AG08395 (cell line): ENCODE results near the gene THADA.
"Not testable (repeated sequence)": the region's sequence is repeated elsewhere in the genome, so short reads cannot be mapped to it uniquely, and the experiment has no call there.

ENCODE experiments used
- DNase-seq: peaks from one replicate; pipeline ENCODE4 v3.0.0; 2012; ENCODE audit warnings: mixed read lengths, low spot score

The THADA gene

DNA sequence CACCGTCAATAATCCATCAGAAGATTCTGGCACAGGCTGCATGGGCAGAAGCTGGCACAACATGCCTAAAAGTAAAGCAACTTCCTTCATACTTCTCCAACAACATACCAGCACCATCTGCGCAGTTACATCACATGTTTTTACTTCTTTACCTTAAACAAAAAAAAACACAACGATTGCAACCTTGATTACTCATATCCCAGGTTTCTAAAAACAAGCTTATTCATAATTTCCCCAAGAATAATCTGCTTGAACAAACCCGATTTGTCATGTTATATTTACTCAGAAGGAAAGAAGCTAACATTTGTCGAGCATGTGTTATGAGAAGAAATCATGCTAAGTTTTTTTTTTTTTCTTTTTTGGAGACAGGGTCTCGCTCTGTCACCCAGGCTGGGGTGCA is 54.7 kb downstream of the THADA start:
- DNase-seq, result no peak

DNA sequence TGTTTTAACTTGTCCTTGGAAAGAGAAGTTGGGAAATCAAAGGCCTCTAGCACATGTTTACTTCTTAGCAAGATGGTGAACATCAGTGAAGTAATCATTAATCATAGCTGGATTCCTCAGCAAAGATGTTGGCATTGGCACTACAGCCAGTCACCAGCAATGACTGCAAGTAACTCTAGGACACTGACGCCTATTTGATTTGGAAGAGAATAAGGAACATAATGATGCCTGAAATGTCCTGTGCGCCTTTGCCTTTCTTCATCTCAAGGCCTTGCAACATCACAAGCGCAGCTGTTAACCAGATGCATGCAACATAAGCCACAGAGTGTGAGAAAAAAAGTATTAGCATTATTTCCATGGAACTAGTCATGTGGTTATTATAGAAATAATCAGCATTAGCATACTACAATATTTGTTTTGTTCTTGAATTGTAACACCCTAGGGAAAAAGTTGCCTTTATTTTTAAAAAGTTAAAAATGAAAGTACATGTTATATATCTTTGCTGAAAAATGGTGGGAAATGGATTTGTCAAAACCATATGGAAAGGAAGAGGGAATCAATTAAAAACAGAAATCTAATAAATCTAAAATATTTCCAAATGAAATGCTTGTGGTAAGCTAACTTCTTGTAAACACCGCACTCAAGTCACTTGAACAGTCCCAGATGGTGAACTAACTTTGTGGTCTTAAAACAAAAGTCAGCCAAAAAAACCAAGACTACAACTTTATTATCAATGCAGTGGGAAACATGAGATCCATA is 55.6 kb downstream of the THADA start:
- peak; percentile 76 for DNase-seq

DNA sequence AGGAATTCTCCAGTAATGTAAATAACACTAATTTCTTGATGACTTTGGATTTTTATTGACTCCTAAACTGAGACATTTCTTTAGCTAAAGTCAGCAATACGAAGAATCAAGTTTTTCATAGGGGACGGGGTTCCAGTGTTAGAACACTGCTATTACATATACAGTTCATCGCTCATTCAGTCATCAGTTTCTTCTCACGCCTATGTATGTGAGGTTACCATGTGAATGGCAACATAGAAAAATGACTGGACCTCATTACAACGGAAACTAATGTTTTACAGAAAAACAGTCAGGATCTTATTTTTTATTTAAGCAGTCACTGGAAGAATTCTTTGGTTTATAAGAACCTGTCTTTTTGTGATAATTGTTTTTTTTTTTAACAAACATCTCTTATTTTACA is 56.4 kb downstream of the THADA start:
- no peak for DNase-seq

DNA sequence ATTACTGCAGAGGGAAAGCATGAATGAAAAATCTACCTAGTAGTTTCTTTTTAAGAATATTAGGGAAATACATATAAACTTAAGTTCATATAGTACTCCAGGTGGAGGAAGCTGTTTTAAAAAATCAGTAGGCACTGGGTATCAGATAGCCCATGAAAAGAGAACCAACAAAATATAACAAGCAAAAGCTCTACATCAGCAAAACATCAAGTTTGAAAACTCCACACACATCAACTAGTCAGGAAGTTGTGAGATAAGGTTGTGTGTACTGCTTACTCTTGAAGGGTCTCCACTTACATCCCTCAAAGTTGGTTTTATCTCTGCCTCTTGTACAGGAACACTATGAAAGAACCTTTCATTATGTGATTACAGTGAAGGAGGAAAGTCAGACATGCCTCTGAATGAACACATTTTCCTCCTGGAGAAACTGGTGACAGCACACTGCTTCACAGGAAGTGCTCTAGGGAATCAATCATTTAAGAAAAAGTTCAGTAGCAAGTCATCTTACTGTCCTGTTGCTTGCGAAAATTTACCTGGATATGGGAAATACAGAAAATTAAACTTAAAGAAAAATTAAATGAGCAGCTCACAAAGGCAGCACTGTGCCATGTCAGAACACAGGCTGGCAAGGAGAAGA is 57.7 kb downstream of the THADA start:
- DNase-seq, result peak; percentile 6

DNA sequence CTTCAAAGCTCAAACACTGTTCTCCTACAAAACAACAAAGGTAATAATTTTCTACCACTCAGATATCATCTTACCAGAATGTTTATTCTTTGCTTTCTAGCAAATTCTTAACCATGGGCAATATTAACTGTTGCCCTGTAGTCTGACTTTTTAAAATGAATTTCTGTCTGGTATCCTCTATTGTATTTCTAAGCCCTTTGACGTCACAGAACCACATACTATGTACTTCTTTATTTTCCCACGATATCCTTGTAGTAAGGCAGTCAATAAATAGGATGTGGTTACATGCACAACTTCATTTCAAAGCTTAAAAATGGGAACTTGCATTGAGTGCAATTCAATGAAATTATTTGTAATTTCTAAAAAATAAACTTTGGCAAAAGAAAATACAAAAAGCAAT is 58.7 kb downstream of the THADA start:
- DNase-seq, result no peak

DNA sequence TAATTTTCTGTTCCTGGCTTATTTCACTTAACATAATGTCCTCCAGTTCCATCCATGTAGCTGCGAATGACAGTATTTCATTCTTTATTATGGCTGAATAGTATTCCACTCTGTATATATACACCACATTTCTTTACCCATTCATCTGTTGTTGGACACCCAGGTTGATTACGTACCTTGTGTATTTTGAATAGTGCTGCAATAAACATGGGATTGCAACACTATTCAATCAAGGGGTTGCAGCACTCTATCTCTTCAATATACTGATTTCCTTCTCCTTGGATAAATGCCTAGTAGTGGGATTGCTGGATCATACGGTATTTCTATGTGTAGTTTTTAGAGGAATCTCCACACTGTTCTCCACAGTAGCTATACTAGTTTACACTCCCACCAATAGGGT is 61.3 kb downstream of the THADA start:
- DNase-seq, result no peak

DNA sequence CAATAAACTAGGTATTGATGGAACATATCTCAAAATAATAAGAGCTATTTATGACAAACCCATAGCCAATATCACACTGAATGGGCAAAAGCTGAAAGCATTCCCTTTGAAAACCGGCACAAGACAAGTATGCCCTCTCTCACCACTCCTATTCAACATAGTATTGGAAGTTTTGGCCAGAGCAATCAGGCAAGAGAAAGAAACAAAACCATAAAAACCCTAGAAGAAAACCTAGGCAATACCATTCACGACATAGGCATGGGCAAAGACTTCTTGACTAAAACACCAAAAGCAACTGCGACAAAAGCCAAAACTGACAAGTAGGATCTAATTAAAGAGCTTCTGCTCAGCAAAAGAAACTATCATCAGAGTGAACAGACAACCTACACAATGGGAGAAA is 63.3 kb downstream of the THADA start:
- DNase-seq, result not testable (repeated sequence)

DNA sequence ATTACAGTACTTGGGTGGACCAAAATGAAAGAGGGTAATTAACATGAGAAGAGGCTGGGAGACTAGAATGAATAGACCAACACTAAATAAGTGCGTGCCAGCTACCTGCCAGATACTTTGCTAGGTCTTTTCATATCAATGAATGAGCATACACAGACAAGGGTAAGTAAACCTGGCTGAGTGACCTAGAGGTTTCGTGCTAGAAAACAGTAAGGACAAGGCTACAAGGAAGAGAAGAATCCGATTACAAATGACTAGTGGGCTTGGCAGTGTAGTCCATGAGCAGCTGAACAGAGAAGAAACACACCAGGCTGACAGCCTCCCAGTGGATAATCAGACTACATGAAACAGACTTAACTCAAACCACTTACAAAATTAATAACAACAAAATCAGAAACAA is 64.6 kb downstream of the THADA start:
- no peak for DNase-seq

DNA sequence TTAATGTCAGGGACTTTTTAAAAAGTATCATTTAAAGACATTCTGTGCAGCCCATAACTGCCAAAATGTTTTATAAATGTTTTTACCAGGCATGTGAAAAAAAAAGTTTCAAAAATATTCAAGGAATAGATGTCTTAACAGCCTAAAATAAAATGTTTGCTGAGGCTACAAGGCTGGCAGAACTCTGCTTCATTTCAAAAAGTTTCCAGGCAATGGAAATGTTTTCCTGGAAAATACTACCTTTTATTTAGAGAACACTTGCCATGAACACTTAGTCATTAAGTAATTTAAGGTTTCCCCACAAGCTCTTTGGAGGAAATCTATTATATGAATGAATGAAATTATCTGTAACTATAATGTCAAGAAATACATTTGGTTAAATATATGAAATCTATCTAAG is 68.8 kb downstream of the THADA start:
- DNase-seq, result no peak

DNA sequence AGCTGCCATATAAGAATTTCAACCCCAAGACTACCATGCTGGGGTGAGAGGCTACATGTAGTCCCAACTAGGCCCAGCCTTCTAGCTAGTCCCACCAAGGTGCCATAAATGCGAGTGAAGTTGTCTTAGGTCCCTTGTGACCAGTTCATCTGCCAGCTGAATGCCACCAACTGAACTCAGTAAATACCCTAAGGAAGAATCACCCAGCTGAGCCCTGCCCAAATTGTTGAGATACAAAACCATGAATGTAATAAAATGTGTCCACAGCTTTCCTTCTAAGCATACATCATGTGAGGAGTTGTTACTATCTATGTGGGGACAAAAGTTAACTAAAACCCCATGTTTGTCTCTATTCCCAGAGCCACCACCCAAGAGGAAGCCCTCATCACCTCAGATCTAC is 70.3 kb downstream of the THADA start:
- DNase-seq, result no peak

DNA sequence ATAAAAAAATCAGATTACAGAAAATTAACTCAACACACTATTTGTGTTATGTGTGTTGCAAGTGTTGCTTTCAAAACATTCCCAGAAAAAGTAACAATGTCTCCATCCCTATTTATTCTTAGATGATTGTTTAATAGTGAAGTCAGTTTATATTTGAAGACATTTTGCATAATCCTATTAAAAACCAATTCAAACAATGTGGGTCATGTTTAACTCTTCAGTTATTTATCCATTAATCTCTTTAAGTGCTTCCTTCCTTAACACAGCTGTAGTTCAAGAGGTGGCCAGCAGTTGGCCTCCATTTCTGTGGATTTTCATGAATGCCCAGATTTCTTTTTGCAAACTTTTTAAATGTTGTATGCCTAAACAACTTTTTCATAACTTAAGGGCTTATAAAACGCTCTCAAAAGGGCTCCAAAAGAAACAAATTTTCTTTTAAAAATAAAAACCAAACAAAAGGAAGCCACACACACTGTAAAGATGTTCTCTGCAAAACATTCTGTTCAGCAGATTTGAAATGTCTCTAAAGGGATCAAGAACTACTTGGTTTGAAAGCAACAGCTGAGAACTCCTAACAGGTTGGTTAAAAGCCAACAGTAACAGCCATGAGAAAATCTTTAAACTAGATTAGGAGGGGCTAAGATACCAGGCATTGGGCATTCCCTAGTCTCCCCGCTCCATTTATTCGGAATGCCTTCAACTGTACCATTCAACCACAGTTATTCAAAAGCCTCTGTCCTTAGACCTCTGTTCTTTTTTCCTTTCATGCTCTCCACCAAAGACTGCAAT is 71.5 kb downstream of the THADA start:
- no peak for DNase-seq

DNA sequence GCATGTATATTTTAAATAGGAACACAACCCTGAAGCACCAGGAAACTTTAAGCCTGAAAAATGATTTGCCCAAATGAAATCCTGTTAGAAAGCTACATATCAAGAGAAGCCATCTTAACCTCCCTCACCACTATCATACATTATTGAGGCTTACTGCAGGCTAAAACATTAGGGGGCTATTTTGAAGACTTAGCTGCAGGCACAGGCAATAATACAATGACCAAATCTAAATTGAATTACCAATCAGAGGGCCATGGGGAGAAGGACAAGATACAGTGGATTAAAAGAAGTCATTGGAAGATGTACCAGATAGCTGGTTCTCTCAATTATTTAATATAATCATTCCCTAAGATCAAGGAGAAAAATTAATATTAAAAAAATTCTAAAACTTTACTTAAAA is 73.7 kb downstream of the THADA start:
- no peak for DNase-seq

DNA sequence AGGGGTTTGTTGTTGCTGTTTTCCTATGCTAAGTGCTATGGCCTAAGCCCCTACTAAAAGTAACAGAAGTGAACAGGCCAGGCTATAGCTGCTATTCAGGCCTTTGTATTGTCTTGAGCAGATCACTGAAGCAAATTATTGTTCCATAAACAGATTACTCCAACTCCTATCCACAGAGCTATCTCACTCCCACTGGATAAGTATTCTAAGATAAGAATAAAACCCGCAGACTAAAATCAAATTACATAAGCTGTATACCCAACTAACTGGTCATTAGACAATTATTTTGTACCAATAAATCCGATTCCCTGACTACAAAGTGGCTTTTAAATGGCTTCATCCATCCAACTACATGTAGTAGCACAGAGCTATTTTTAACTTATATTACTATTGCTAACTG is 74.3 kb downstream of the THADA start:
- DNase-seq, result no peak

DNA sequence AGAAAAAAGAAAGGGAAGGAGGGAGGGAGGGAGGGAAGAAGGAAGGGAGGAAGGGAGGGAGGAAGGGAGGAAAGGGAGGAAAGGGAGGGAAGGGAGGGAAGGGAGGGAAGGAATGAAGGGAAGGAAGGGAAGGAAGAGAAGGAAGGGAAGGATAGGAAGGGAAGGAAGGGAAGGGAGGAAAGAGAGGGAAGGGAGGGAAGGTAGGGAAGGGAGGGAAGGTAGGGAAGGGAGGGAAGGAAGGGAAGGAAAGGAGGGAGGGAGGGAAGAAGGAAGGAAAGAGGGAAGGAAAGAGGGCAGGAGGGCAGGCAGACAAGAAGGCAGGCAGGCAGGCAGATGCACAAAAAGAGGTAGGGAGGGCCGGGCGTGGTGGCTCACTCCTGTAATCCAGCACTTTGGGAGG is 74.9 kb downstream of the THADA start:
- no peak for DNase-seq

DNA sequence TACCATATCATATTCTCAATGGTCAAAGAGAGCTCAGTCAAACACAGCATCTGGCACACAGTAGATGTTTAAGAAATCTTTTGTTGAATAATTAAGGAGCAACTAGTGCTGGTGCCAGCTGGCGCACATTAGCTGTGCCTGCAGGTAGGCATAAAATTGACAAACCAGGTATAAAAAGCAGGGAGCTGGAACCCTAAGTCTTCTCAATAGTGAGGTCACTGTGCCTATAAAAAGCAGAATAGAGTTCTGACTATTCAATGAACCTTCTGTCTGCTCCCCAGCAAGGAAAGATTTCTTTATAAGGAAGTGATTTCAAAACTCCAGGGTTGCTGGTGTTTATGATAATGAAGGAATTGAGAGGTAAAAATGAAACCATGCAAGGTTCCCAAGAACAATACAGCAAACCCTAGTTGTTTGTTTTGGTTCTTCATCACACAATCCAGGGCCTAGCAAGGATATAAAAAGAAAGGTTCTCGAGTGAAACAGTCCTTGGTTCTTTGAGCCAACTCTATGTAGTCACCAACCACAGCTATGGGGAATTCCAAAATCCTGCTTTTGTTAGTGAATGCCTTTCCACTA is 76.1 kb downstream of the THADA start:
- DNase-seq, result peak; percentile 82

DNA sequence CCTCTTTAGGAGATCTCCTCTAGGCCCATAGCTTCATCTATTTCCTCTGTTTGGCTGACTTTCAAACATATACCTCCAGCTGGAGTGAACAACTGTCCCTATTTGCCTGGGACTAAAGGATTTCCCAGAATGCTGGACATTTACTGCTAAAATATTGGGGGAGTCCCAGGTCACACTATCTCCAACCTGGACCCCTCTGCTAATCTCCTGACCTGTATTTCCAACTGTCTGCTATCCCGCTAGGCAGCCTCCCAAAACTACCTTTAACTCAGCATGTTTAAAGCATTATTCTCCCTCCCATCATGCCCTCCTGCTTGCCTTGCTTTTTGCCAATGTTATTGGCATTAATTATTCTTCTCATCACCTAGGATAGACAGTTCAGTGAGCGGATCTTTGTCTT is 77.1 kb downstream of the THADA start:
- no peak for DNase-seq

DNA sequence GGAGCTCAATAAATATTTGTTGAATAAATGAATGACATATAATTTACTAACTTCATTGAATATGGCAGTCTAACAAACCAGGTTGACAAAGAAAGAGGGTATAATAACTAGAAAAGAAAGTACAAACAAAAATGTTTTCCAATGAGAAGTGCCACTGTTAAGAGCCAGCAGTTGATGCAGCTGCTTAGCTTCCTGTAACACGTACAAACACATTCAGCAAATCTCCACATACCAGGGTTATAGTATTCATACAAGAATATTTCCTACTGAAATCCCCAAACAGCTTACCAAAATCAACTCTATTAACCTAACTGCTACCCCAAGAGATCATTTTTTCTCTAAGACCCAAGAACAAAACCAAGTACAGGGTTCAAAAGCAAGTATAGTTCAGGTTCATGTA is 77.7 kb downstream of the THADA start:
- DNase-seq, result peak; percentile 20

DNA sequence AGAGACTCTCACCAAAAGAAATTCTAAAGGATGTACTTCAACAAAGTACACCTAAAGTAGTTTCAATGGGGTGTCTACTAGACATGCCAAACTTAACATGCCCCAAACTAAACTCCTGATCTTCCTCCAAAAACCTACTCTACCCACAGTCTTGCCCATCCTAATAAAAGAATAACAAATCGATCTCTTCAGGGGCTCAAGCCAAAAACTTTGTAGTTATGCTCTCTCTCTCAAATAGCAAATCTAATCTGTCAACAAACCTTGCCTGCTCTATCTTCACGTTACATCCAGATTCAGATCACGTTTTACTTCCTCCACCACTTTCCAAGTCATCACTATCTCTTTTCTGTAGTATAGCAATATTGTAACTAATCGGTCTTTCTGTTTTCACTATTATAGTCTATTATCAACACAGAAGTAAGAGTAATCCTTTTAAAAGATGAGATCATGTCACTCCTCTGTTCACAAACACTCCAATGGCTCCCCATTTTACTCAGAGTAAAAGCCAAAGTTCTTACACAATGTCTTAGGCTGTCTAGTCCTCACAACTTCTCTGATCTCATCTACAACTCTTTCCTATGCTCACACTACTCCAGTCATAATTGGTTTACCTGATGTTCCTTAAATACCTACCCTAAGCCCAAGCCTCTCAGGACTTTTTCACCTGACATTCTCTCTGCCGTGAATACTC is 79.9 kb downstream of the THADA start:
- no peak for DNase-seq

DNA sequence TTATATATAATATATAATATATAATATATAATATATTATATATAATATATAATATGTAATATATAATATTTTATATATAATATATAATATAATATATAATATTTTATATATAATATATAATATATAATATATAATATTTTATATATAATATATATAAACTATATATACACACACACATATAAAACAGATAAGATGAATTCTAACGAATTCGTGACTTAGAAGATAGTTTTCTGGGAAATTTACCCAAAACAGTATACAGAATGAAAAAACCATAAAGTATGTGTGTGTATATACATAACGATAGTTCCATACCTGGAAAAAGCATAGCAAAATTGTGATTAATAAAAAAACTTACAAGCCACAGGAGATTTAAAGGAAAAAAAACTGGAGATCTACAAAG is 80.6 kb downstream of the THADA start:
- DNase-seq, result no peak

DNA sequence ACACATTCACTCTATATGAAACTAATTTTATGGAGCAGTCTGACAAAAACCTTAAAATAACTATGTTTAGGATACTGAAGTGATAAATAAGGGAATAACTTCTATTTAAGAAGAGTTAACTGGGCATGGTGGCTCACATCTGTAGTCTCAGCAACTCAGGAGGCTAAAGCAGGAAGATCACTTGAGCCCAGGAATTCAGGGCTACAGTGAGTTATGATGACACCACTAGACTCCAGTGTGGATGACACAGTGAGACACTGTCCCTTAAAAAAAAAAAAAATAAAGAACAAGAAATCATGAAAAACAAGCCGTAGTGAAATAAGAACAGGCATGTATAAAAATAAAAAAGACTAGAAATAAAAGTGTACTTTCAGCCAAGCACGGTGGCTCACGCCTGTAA is 82.0 kb downstream of the THADA start:
- no peak for DNase-seq

DNA sequence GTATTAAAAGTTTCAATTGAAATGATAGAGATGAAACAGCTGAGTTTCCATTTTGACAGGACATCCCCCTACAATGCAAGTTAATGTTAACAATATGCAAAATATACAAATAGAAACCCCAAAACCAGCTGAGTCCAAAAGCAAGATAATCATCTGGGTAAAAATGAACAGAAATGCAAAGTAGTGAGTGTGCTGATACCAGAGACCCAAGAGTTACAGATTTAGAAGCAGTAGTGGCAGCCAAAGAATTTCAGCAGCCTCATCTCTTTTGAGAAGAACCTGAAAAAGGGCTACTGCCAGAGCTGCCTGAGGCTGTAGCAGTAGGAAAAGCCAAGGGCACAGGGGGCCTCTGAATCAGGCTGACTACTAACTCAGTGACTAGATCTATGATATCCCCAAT is 82.6 kb downstream of the THADA start:
- DNase-seq, result peak; percentile 4

DNA sequence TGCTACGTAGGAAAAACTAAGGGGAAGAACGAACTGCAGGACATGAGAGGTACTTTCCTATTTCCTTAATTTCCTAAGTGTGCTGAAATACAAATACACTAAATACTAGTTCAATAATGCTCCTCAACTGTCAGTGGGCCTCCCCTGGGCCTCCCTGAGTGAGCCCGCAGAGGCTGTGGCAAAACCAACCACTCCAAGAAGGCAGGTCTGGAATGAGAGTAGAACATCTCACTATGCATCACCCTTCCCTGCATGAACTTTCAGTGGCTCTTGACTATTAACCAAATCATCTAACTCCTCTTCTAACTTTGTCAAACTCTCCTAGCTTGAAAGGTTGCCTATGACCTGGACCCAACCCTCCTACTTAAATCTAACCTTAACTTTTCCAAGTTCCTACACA is 84.6 kb downstream of the THADA start:
- no peak for DNase-seq
